HG03025 (cell line): ENCODE results near the gene MRGPRE.

Experiments
- ATAC-seq: cut with Tn5 transposase; IDR thresholded peaks from one replicate; pipeline ENCODE4 v1.9.1; 2021; ENCODE audit warnings: mild to moderate bottlenecking, moderate library complexity; ENCODE audit not compliant: unreplicated experiment, low FRiP score

Gene MRGPRE

GRCh38 chr11:3216027-3216525, 16.1 kb downstream of the MRGPRE start:
- no peak for ATAC-seq

- ATAC-seq, result no peak
Measured at GRCh38 chr11:3215346-3216026, 16.7 kb downstream of the MRGPRE start.

GRCh38 chr11:3214420-3214699, 17.9 kb downstream of the MRGPRE start:
- ATAC-seq, result no peak

- ATAC-seq, result no peak
Measured at GRCh38 chr11:3213659-3214419, 18.4 kb downstream of the MRGPRE start.

- ATAC-seq, result no peak
Measured at GRCh38 chr11:3208272-3208671, 23.9 kb downstream of the MRGPRE start.

GRCh38 chr11:3207526-3208189, 24.6 kb downstream of the MRGPRE start:
- ATAC-seq, result no peak

- ATAC-seq, result no peak
Measured at GRCh38 chr11:3206922-3207204, 25.4 kb downstream of the MRGPRE start.

GRCh38 chr11:3206156-3206921, 25.9 kb downstream of the MRGPRE start:
- ATAC-seq, result no peak

GRCh38 chr11:3205261-3206155, 26.7 kb downstream of the MRGPRE start:
- no peak for ATAC-seq

GRCh38 chr11:3204141-3205015, 27.8 kb downstream of the MRGPRE start:
- no peak for ATAC-seq

- no peak for ATAC-seq
Measured at GRCh38 chr11:3203221-3204043, 28.8 kb downstream of the MRGPRE start.

- no peak for ATAC-seq
Measured at GRCh38 chr11:3202759-3203158, 29.5 kb downstream of the MRGPRE start.

GRCh38 chr11:3202305-3202704, 29.9 kb downstream of the MRGPRE start:
- no peak for ATAC-seq

GRCh38 chr11:3201677-3202181, 30.5 kb downstream of the MRGPRE start:
- ATAC-seq, result no peak

- no peak for ATAC-seq
Measured at GRCh38 chr11:3201112-3201581, 31.1 kb downstream of the MRGPRE start.

GRCh38 chr11:3200388-3201111, 31.7 kb downstream of the MRGPRE start:
- no peak for ATAC-seq

GRCh38 chr11:3199537-3200295, 32.5 kb downstream of the MRGPRE start:
- ATAC-seq, result no peak
